ENCODE results near the gene CD22.

DNA sequence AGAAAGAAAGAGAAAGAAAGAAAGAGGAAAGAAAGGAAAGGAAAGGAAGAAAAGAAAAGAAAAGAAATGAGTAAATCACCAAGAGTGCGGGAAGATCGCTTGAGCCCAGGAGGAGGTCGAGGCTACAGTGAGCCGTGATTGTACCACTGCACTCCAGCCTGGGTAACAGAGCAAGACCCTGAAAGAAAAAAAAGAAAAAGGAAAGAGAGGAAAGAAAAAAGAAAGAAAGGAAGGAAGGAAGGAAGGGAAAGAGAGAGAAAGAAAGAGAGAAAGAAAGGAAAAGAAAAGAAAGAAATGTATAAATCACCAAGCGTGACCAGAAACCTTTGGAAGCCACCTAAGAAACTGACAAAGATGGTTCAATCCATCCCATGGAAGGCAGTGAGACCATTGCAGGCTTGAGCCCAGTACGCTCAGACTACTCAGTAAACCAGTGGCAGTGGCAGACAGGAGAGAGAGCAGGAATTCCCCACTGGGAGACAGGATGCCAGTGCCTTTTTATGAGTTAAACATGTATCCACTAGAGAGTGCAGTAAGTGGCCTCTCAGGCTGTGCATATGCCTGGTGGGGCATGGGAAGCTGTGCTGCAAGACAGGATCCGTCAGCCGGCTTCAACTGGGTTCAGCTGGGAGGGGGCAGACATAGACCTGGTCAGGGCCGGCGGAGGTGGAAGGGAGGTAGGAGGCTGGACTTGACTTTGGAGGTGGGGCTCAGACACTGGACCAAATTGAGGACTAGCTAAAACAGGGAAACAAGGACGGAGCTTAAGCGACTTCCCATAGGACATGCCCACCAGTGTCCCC lies 46.7 kb downstream of the CD22 start:
- TF ChIP-seq, protein P1, sequence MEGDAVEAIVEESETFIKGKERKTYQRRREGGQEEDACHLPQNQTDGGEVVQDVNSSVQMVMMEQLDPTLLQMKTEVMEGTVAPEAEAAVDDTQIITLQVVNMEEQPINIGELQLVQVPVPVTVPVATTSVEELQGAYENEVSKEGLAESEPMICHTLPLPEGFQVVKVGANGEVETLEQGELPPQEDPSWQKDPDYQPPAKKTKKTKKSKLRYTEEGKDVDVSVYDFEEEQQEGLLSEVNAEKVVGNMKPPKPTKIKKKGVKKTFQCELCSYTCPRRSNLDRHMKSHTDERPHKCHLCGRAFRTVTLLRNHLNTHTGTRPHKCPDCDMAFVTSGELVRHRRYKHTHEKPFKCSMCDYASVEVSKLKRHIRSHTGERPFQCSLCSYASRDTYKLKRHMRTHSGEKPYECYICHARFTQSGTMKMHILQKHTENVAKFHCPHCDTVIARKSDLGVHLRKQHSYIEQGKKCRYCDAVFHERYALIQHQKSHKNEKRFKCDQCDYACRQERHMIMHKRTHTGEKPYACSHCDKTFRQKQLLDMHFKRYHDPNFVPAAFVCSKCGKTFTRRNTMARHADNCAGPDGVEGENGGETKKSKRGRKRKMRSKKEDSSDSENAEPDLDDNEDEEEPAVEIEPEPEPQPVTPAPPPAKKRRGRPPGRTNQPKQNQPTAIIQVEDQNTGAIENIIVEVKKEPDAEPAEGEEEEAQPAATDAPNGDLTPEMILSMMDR (IDR thresholded peaks at IDR 0.05; ENCODE audit: low read length): no peak
- TF ChIP-seq EZH2 (optimal IDR thresholded peaks at IDR 0.05; ENCODE audit: low read depth, low read length): no peak
